Bronchial epithelial cell (primary cell): ENCODE data around the gene SMAD3. TPM values are rescaled to one million over a fixed set of nuclear protein-coding genes. Genes with fewer than 3 reads are reported as not detected.

ENCODE experiments used
- DNase-seq: peaks from one replicate; pipeline ENCODE4 v3.0.0-alpha.2; 2010; ENCODE audit warnings: low read depth
- FAIRE-seq: peaks from 2 replicates; lab custom pipeline; 2011; peaks lifted over from hg19 to GRCh38; lab: Jason Lieb, UNC
- H3K27me3 ChIP-seq: 2 replicates; pipeline ENCODE4 v1.5.1; 2011; ENCODE audit warnings: low read length; ENCODE audit not compliant: control insufficient read depth, insufficient read depth
- H3K36me3 ChIP-seq: 2 replicates; pipeline ENCODE4 v1.5.1; 2011; ENCODE audit warnings: low read length; ENCODE audit not compliant: control insufficient read depth, insufficient read depth
- H3K4me3 ChIP-seq: 2 replicates; pipeline ENCODE4 v1.5.1; 2011; ENCODE audit warnings: mild to moderate bottlenecking, low read depth, low read length, control low read depth
- CTCF ChIP-seq: IDR thresholded peaks from 2 replicates; pipeline ENCODE4 v1.5.1; 2011; ENCODE audit warnings: mild to moderate bottlenecking, moderate library complexity, low read length, control low read depth, inconsistent platforms; ENCODE audit not compliant: insufficient read depth, severe bottlenecking
- total RNA-seq: library from RNA; depleted of rRNA; stranded (reverse); fragments of >200 nt; gene quantifications from 2 replicates; pipeline ENCODE4 v1.2.1, GENCODE V29; 2014

SMAD3 gene
- total RNA-seq, 1 donor from 2014 or later, result 9.5 TPM

GRCh38 chr15:67174864-67175573 is 109.6 kb downstream of the SMAD3 start:
- peaks cover 22% of the 10 kb centered on the region for H3K36me3 ChIP-seq
- FAIRE-seq (peak; percentile 80), DNase-seq (peak; percentile 99)
- no peaks in the 10 kb centered on the region for H3K27me3 ChIP-seq
- H3K4me3 ChIP-seq, result no peak overlapping the region
- TF ChIP-seq CTCF, result no peak

- DNase-seq (peak; percentile 34), FAIRE-seq (no peak)
- TF ChIP-seq CTCF, result no peak
- no peaks in the 10 kb centered on the region for H3K27me3 ChIP-seq
- H3K4me3 ChIP-seq, result no peak overlapping the region
- peaks cover 21% of the 10 kb centered on the region for H3K36me3 ChIP-seq
Observed at GRCh38 chr15:67175643-67176071, 110.3 kb downstream of the SMAD3 start.

- peak; percentile 64 for FAIRE-seq
- no peaks in the 10 kb centered on the region for H3K27me3 ChIP-seq
- no peak overlapping the region for H3K4me3 ChIP-seq
- TF ChIP-seq CTCF, result no peak
- H3K36me3 ChIP-seq, result peaks cover 23% of the 10 kb centered on the region
- DNase-seq, result no peak
Observed at GRCh38 chr15:67176195-67176971, 111.0 kb downstream of the SMAD3 start.

GRCh38 chr15:67177752-67178151 is 112.3 kb downstream of the SMAD3 start:
- no peak for FAIRE-seq
- Histone ChIP-seq H3K36me3 (peaks cover 23% of the 10 kb centered on the region), H3K4me3 (no peak overlapping the region), H3K27me3 (no peaks in the 10 kb centered on the region)
- TF ChIP-seq CTCF, result no peak
- no peak for DNase-seq

- FAIRE-seq (peak; percentile 13), DNase-seq (peak; percentile 79)
- TF ChIP-seq CTCF, result no peak
- Histone ChIP-seq H3K36me3 (peaks cover 26% of the 10 kb centered on the region), H3K27me3 (no peaks in the 10 kb centered on the region), H3K4me3 (no peak overlapping the region)
Observed at GRCh38 chr15:67178569-67179210, 113.3 kb downstream of the SMAD3 start.
